Hematopoietic multipotent progenitor cell treated with erythropoietin and hydrocortisone succinate and interleukin-3 and kit ligand, for 6 days (in vitro differentiated cells): ENCODE measurements around the gene GRAMD2A.

Experiments
- DNase-seq: peaks from one replicate; pipeline ENCODE4 v3.0.0-alpha.2; 2015

Gene GRAMD2A

DNA sequence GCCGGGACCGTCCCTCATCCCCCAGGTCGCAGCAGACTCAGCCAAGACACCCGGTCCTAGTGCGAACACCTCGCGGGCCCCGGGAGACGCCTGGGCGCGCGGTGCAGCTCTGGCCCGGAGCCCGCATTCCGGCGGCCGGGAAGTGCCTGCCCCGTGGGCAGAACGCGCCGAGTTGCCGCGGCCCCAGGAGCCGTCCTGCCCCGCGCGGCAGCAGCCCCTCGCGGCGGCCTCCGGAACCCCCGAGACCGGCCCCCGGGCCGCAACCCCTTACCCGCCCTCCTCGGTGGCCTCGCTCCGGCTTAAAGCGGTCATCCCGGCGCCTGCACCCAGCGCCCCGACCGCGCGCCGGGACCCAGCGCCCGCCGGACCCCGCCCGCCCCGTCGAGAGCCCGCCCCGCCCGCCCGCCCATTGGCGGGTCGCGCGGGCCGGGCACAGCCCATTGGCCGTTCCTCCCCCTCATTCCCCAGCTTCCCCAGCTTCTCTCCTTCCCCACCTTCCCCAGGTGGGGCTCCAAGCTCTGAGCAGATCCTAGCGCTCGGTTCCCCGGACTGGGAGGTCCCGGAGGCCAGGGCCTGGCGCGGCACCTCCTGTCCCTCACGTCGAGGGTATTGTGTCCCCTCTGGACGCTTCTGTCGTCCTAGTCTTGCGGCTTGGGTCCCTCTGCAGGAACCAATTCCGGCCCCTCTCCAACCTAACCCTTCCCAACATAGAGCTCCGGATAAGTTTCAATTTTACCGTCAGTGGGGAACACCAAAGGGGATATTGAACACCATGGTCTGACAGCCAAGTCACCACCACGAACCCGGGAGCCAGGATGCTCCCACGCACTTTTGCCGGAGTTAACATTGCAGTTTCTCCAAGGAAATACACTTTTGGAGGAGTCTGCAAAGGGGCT, at the start of gene GRAMD2A:
Gene GRAMD2A (minus strand): TSS at position 328 of the 896 bp plus-strand sequence.
- peak; percentile 38 for DNase-seq

DNA sequence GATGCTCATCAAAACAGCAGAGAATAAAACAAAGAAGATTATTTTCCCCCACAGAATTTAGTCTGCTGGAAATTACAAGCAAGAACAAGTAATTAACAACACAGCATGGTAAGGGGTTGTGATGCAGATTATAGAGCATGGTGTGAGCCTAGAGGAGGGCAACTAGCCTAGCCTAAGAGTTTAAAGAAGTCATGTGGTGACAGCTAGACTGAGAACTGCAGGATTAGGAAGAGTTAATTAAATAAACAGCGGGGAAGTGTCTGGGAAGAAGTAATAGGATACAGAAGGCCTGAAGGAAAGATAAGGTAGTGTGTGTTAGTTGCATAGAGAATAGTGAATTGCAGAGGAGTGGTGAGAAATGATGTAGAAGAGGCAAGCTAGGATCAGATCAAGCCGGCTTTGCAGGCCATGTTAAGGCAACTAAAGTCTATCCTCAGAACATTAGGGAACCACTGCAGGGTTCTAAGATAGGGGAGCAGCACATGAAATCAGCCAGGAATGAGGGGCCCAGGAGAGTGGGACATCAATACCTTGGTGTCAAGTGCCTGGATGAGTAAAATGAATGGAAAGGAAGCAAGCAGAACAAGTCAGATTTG, 45.3 kb upstream of the GRAMD2A start:
- DNase-seq = no peak

DNA sequence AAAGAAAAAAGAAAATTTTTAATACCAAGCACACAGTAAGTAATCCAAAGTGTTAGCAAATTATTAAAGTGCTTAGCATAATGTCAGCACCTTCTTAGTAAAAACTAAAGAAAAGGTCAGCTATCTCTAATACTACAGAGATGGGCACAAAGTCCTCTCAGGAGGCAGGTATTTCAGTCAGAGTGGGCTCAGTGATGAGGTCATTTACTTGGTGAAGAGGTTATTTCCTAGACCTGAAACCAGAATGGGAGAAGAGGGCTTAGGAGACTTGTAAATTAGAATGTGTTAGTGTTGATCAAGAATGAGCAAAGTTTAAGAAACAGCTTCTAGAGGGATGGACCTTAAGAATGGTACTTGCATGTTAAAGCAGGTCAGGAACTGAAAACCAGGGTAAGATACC, 42.1 kb upstream of the GRAMD2A start:
- DNase-seq = no peak

DNA sequence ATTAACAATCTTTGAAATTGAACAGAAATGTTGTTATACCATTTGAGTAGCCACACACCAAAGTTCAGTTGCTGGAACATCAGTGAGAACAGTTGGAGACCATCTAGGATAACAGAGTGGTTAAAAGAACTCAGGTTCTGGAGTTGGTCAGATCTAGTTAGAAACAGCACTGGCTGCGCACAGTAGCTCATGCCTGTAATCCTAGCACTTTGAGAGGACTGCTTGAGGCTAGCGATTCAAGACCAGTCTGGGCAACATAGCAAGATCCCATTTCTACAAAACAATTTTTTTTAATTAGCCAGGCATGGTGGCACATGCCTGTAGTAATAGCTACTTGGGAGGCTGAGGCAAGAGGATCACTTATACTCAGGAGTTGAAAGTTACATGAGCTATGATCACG, 41.0 kb upstream of the GRAMD2A start:
- DNase-seq = no peak

DNA sequence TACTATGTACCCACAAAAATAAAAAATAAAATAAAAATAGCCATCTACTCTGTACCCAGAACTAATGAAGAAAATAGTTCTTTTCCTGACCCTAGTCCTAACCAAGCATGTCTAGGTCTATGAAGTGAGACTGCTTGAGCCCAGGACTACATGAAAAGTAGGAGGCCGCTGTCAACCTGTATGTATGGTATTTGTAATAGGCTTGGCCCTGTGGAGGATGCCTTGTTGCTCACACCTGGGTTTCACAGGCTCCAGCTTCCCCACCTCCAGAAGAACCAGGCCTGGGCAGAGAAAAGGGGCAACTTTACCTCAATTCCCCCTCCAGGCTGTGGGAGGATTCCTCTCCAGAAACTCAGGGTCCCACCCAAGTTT, 40.3 kb upstream of the GRAMD2A start:
- DNase-seq = peak; percentile 27

DNA sequence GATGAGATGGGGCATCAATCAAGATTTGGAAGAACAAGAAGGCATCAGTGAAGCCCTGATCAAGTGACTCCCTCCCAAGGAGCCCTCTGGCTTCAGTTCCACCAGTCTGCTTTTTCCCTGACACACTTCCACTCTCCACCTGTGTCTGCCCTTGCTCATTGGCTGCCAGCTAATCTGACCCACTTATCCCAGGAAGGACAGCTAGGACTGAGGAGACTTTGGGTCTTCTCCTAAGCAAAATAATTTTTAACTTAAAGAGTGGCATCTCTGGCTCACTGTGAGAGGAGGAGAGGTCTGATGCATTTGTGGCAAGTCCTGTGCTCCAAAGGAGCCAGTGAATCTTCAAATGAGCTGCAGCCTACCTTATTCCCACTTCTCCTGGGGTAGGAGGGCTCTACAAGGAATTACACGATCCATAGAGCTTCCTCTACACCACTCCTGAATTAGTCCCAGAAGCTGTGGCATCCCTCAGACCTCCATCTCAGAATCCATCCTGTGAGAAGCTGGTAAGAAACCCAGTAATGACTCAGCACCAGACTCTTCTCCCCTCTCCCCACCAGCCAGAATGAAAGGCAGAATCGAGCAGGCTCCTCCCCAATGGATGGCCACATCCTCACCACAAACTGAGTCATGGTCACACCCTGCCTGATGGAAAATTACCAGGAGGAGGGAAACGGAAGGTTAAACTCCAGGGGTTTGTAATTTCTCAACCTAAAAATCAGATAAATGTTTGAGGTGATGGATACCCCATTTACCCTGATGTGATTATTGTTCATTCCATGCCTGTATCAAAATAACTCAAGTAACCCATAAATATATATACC, 39.7 kb upstream of the GRAMD2A start:
- peak; percentile 95 for DNase-seq

DNA sequence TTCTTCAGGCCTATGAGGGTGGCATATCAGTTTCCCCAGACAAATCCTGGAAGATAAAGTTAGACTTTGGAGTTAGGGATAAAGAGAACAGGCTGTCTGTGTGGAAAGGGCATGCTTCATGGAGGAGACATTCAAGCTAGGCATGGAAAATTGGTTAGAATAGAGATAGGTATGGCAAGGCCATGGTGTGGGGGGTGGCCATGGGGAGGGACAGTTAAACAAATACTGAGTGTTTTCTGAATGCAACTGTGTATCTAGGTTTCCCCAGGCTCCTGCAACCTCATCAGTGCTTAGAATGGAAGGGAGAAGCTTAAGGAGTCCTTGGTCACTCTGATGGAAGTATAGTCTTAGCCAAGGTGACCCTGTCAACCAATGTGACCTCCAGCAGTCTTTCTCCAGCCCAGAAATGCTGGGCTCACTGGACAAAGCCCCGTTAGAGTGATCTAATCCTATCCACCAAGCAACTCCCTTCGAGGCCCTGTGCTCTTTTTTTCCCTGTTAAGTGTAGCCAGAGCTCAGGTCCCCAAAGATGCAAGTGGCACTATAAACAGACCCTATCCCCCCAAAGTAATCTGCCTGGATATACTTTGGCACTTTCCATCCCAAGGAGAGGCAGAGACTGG, 38.9 kb upstream of the GRAMD2A start:
- no peak for DNase-seq

DNA sequence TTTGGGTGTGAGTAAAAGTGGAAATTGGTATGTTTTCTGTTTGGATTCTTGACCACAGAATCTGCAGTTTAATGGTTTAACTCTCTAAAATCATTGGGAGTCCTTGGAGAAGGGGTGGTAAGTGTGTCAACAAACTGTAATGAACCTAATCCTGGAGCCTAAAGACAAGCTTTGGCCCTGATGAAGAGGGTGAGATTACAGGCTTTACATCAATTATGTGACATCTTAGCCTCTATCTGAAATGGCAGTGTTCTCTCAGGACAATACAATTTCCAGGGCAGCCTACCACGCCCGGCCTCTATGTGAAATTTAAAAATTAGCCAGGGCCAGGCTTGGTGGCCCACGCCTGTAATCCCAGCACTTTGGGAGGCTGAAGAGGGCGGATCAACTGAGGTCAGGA, 37.7 kb upstream of the GRAMD2A start:
- no peak for DNase-seq

DNA sequence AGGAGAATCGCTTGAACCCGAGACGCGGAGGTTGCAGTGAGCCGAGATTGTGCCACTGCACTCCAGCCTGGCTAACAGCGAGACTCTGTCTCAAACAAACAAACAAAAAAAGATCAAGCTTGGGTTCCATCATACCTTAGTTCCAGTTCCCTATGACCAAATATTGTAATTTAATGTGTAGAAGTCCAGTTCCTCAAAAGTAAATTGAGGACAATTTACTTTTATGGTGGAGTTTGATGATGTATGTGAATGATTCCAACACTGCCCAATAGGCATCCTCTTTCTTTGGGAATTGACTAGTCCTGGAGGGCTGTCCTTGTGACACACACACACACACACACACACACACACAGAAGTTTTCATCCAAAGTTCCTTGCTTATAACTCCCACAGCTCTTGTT, 36.2 kb upstream of the GRAMD2A start:
- no peak for DNase-seq

DNA sequence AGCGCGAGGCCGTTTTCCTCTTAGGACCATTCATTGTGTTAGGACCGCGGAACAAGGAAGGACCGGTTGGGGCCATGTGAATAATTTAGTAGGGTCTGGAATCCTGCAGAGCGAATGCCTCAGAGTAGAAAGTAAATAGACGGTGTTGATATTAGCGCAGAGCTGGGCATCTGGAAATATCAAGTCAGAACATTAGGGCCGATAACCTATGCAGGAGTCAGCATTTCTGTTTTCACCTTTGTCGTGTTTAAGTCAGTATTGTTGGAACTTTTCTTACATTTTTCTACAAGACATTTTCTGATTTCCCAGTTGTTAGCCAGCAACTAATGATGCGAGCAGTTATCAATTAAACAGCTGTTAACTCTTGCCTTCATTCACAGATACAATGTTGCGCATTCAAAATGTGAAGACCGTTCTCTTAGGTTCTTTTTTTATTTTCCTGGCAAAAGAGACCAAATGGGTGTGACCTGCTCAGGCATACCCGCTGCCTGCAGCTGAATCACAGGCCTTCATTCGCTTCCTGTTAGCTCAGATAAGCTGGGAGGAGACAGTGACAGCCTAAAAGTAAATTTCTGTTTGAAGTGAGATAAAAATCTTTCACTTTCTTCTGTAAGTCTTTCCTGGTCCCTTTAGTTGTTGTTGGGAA, 34.4 kb upstream of the GRAMD2A start:
- peak; percentile 93 for DNase-seq

DNA sequence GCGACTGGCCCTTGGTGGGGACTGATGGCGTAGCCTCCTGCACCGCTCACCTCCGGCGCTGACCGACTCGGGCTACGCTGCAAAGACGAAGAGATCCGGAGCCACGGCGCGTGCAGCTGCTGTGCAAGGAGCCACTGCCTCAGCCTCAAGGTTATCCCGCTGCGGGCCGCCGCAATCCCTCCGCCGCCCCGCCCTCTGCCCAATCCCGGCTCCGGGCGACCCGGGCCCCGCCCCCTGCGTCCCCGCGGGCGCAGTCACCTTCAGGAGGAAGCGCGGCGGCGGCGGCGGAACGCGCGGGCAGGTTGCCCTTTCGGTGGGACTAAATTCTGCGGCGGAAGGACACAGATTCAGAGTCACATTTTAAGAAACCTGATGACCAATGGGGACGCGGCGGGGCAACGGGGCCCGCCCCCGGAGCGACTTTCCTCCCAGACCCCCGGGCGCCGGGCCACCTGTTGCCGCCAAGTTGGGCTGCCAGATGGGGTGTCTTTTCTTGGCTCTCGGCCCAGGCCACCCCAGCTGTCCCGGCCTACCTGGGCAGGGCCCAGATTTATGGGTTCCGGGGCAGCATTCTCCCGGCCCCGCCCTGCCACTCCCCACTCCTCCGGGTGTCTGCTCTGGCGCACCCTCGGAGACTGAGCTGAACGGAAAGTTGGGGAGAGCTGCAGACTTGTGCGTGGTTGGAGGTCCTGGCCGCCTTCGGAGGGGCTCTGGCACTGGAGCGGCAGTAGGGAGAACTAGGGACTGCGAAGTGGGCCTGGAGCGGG, 33.7 kb upstream of the GRAMD2A start, which contains the start of gene PKM:
Gene PKM (minus strand): TSS at position 125 of the 767 bp plus-strand sequence. CDS start 12,093 bp downstream, outside the sequence.
- DNase-seq = peak; percentile 87

DNA sequence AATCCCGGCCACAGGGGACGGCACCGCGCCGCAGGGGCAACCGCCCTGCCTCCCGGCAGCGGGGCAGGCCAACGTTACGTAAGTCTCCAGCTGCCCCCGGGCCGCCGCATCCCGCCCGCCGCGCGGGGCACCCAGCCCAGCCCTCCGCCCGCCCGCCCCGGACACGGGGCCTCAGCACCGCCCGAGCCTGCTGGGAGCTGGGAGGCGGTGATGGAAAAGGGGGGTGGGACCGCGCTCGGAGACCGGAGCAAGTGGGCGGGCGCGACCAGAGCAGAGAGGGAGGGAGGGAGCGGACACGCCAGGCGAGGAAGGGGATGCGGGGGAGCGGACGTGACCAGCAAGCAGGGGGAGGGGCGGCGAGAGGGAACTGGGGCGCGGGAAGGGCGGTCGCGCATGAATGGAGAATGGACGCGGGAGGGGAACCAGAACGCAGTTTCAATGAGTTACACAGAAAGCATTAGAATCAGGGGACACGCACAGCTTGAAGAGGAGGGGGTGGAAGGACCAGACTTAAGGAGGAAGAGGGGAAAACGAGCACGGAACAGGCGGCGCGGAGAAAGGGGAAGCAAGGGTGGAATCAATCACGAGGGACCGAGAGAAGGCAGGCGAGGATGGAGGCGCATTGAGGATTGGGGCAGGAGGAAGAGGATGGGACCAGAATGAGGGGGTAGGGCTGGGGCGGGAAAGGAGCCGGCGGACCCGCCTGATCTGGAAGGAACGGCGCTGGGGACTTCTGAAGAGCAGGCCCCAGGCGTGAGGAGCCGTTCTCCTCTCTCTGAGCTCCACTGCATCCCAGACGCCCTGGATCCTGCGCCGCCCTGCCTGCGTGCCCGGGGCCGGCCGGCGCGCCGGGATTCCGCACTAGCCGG, 32.8 kb upstream of the GRAMD2A start:
- peak; percentile 70 for DNase-seq

DNA sequence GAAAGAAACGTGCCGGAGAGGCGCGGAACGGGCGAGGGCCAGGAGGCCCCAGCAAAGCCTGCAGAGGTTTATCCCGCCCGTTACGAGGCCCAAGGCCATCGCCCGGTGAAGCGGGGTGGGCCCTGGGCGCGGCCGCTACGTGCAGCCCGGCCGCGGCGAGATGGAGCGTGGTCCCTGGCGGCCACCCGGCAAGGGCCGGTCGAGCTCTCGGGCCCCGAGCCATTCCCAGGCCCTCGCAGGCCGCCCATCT, 32.3 kb upstream of the GRAMD2A start:
- no peak for DNase-seq

DNA sequence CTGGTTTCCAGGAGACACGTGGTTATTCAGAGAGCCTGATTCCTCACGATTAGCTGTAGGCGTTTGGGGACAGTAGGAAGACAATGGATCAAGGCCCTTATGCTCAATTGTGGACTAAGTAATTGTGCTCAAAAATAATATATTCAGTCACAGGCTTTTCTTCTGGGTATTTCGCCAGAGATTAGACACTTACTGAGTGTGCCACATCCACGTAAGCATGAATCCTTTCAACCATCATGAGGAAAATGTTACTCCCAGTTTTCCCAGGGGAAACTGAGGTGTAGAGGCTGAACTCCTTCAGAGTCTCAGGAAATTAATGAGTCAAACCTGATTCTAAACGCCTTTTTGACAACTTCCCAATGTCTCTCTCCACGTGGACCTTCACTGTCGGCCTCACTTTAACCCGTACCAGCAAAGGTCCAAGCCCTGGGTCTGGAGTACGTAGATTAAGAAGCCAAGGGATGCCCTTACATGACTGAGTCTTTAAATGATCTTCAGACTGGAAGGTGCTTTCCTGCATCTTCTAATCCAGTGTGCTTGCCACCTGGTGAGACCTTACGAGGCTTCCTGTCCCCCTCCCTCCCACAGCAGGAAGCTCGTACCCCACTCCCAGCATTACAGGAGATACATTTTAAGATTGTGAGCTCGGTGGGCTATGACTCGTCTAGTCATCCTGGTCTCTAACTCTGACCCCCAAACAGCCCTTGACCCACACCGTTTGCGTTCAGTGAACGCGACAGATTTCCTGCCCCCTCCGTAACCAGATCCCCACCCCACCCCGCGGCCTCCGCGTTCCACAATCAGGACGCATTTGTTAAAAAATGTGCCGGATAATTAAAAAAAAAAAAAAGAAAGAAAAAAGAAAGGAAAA, 31.7 kb upstream of the GRAMD2A start:
- peak; percentile 32 for DNase-seq

DNA sequence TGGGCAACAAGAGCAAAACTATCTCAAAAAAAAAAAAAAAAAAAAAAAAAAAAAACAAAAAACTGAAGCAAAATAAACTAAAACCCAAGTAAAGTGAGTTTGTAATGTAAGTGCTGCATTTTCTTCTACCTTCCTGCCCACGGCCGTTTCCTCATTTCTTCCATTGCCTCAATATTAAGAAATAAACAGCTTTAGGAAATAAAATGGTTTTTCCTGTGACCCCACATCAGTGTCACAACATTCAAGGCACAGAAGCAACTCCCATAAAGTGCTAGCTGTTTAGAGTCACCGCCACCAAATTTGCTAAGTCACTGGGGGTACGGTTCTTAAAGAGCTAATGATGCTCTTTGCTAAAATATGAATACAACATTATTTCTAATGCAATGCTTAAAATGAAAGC, 30.1 kb upstream of the GRAMD2A start:
- DNase-seq = peak; percentile 68

DNA sequence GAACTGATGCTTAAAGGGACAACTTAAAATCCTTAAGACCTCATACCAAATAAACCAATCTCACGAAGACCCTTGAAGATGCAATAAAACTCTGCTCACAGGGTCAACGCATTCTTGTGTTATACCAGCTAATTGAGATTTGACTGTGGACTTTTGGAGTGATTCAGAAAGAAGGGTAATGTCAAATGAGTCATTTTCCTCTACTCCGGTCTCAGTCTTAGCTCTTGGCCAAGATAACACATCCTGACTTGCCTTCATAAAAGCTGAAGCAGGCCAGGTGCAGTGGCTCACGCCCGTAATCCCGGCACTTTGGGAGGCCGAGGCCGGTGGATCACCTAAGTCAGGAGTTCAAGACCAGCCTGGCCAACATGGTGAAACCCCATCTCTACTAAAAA, 29.6 kb upstream of the GRAMD2A start:
- DNase-seq = peak; percentile 25

DNA sequence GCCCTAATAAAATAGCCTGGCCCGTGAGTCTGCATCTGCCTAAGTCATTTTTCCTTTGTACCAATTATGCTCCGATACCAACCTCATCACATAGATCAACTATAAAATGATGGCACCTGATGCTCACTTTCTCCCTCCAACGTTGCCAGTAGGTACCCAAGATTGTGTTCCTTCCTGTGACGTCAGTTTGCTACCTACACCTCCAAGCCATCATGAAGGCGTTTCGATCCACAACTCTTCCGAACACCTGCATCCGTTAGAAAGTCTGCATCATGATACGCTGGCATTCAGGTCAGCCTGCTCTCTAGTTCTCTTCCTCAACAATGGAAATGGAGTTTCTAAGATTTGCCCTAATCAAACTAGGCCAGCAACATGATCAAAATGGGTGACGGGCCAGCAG, 25.7 kb upstream of the GRAMD2A start:
- no peak for DNase-seq

DNA sequence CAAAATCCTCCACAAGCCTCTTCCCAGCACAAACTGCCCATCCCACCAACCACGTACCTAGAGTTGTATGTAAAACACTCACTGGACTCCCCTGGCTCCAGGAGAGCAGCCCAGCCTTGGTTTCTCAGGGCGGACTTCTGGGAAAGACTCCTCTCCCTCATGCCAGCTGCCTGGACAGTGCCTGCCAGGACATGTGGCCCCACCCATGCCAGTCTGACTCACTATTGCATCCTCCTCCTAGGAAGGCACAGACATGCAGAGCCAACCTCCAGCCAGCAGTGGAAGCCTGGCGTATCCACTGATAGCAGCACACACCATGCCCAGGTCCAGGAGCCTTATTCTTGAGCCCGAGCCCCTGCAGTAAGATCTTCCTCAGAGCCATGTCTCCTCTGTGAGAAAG, 24.8 kb upstream of the GRAMD2A start:
- no peak for DNase-seq

DNA sequence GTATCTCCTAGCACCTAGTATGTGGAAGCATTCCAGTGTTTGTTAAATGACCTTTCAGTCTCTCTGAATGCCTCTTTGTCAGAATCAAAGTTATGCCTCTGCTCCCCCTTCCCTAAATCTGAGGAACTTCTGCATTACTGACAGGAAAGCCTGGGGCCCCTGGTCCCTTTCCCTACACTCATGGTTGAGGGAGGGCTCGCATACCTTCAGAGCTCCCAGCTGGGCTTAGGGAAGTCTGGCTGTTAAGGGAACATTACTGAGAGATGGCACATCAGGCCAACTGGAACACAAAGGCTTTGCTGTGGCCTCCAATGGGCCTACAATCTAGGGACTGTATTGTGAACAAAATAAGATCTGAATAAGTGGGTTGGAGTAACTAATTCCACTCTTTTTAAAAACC, 23.1 kb upstream of the GRAMD2A start:
- DNase-seq = no peak

DNA sequence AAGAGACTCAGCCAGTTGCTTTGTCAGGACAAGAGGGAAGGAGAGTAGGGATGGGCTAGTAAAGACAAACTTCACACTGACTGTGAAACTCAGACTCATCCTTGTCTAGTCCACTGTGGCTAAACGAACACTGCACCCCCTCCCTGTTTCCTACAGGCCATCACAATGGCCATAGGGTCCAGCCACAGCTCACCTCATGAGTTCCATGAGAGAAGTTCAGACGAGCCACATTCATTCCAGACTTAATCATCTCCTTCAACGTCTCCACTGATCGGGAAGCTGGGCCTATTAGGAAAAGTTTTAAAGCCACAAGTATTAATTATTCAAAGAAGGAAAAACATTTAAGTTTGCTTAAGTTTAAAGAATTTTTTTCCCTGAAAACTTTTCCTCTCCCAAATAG, 19.6 kb upstream of the GRAMD2A start:
- DNase-seq = no peak
